Measurements from ENCODE around the gene CCBE1.

DNA sequence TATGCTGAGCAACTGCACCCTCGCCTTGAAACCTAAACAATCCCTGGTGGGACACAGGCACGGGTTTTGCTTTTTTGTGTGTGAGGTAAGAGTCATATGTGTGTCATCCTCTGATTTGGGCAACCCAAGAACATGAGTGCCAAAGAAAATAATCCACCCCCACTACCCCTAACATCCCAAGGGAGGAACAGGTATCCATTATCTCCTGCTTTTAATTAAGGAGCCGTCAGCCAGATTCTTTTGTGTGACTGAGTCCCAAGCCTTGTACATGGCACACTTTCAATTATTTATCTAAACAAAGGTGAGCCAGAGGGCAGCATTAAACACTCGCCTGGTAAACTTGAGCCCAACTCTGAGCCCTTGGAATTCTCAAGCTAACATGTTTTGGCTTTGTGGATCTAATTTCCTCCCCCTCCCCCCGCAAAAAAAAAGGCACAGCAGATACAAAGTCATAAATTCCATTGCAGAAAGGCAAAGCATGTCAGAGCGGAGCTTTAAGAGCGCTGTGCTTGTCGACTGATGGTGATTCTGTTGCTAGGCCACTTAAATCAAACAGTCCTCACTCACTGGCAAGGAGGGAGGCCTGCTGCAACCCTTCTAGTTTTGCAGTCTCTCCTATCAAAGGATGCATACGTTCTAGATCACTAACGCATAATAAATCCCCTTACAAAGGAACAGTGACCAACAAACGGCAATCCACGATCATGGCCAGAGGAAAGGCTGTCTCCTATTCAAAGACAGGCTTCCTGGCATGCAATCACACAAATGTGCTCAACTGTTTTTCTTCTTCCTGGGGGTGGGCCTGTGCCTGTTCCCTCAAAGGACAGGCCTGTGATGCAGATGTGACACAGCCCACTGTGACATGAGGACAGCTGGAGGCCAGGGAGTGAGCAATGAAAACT lies 194.7 kb downstream of the CCBE1 start:
- TF ChIP-seq, protein P1, sequence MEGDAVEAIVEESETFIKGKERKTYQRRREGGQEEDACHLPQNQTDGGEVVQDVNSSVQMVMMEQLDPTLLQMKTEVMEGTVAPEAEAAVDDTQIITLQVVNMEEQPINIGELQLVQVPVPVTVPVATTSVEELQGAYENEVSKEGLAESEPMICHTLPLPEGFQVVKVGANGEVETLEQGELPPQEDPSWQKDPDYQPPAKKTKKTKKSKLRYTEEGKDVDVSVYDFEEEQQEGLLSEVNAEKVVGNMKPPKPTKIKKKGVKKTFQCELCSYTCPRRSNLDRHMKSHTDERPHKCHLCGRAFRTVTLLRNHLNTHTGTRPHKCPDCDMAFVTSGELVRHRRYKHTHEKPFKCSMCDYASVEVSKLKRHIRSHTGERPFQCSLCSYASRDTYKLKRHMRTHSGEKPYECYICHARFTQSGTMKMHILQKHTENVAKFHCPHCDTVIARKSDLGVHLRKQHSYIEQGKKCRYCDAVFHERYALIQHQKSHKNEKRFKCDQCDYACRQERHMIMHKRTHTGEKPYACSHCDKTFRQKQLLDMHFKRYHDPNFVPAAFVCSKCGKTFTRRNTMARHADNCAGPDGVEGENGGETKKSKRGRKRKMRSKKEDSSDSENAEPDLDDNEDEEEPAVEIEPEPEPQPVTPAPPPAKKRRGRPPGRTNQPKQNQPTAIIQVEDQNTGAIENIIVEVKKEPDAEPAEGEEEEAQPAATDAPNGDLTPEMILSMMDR (IDR thresholded peaks at IDR 0.05): no peak
- no peak for TF ChIP-seq POLR2A (IDR thresholded peaks at IDR 0.05)
